ENCODE data around the gene GSE1.

DNA sequence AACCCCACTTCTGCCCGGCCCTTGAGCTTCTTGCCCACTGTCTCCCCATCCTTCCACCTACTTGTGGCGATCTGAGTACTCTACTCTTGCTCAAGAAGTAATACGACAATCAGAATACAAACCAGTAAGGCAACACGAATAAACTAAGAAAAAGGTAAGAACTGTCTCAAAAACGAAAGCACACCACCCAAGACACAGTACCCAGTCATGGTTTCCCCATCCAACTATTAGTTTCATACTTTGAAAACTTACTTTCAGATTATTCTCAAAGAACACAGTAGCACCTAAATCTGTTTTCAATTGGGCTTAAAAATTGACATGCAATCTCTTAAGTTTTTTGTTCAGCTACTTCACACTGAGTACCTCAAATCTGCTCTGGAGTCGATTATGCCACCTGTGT, 61.7 kb downstream of the GSE1 start:
- TF ChIP-seq, protein P1, sequence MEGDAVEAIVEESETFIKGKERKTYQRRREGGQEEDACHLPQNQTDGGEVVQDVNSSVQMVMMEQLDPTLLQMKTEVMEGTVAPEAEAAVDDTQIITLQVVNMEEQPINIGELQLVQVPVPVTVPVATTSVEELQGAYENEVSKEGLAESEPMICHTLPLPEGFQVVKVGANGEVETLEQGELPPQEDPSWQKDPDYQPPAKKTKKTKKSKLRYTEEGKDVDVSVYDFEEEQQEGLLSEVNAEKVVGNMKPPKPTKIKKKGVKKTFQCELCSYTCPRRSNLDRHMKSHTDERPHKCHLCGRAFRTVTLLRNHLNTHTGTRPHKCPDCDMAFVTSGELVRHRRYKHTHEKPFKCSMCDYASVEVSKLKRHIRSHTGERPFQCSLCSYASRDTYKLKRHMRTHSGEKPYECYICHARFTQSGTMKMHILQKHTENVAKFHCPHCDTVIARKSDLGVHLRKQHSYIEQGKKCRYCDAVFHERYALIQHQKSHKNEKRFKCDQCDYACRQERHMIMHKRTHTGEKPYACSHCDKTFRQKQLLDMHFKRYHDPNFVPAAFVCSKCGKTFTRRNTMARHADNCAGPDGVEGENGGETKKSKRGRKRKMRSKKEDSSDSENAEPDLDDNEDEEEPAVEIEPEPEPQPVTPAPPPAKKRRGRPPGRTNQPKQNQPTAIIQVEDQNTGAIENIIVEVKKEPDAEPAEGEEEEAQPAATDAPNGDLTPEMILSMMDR (IDR thresholded peaks at IDR 0.05; ENCODE audit: low read depth, low read length, poor library complexity, severe bottlenecking) = no peak
- no peak for TF ChIP-seq EZH2phosphoT487 (IDR thresholded peaks at IDR 0.05; ENCODE audit: borderline replicate concordance, low read length)

All from DOHH2 (cell line).